Activated B cell treated with CpG ODN at 0.5 μM for 24 hours (primary cell): ENCODE measurements around the gene PFN1. TPM values are rescaled to one million over a fixed set of nuclear protein-coding genes. Genes with fewer than 3 reads are reported as not detected.

ENCODE experiments used
- ATAC-seq: fragments of 200-7000 bp; cut with Tn5 transposase; one replicate; pipeline ENCODE4 v1.10.0; 2021; ENCODE audit warnings: low read depth, mild to moderate bottlenecking, moderate library complexity
- CTCF ChIA-PET: fragments of 350-600 bp; sonication (Branson Sonifier 250); formaldehyde crosslinking; loops from one replicate; lab custom pipeline; 2021; ENCODE audit warnings: antibody characterized with exemption; lab: Charles Lee
- POLR2A ChIA-PET: fragments of 350-600 bp; sonication (Branson Sonifier 250); formaldehyde crosslinking; loops from one replicate; lab custom pipeline; 2021; ENCODE audit warnings: antibody characterized with exemption; lab: Charles Lee
- DNase-seq: peaks from one replicate; pipeline ENCODE4 v3.0.0; 2022
- H3K27ac Mint-ChIP-seq: one replicate; pipeline ENCODE4 v1.8.0; 2020; ENCODE audit warnings: mixed read lengths
- H3K27me3 Mint-ChIP-seq: one replicate; pipeline ENCODE4 v1.8.0; 2021; ENCODE audit warnings: mixed read lengths
- H3K36me3 Mint-ChIP-seq: one replicate; pipeline ENCODE4 v1.8.0; 2021; ENCODE audit warnings: low read depth, mixed read lengths
- H3K4me1 Mint-ChIP-seq: one replicate; pipeline ENCODE4 v1.8.0; 2021; ENCODE audit warnings: mixed read lengths
- H3K4me3 Mint-ChIP-seq: one replicate; pipeline ENCODE4 v1.8.0; 2020; ENCODE audit warnings: mild to moderate bottlenecking, mixed read lengths
- H3K9me3 Mint-ChIP-seq: one replicate; pipeline ENCODE4 v1.8.0; 2020; ENCODE audit warnings: mixed read lengths
- intact Hi-C: fragments of 100-400 bp; cut with micrococcal nuclease; formaldehyde crosslinking; loops from one replicate; pipeline ENCODE4 v1.15.1; 2024
- total RNA-seq: library from RNA; stranded (reverse); gene quantifications from 2 replicates; pipeline ENCODE4 v1.2.3, GENCODE V29; 2022
- TF ChIP-seq, protein P1 (sequence below): fragments of 200-600 bp; IDR thresholded peaks from one replicate; pipeline ENCODE4 v1.8.0; 2022; ENCODE audit warnings: antibody characterized with exemption, mild to moderate bottlenecking

PFN1 gene
- total RNA-seq, 1 donor from 2014 or later = 1,072 TPM

DNA sequence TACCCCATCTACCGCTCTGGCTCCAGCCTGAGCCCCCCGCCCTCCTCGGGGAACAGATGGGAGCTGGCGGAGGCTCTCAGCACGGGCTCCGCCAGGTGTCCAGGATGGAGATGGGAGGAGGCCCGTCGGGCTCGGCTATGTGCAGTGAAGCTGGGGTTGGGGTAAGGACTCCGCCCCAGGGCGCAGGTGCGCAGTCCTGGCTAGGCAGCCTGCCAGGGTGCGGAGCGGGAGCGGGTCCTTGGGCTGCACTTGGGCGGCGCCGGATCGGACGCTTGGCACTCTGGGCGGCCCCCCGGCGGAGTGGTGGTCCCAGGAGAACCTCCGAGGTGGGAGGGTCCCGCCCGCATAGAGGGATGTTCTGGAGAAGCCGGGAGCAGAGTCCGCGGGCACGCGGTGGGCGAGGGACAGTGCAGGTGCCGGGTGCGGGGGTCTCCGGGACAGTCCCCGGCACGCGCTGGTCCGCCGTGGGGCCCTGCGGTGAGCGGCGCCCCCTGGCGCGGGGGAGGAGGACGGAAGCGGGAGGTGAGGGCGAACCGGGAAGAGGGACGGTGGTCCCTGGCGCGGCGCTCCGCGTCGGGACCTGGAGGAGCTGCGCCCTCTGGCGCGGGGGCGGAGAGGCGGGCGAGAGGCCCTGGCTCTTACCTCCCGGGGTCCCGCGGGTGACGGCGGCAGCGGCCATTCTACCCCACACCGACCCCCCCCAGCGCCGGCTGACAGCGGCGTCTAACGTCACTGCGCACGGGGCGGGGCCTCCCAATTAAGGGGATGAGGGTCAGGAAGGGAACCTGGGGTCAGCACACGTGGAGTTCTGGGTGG lies 38.8 kb upstream of the PFN1 start, which contains the start of gene CAMTA2:
TSS of gene CAMTA2 (minus strand) at position 725 of the 816 bp plus-strand sequence. CDS start 1,453 bp downstream, outside the sequence.
- ATAC-seq = peak; percentile 80
- Mint-ChIP-seq H3K4me1 (peaks cover 32% of the 10 kb centered on the region), H3K27me3 (no peaks in the 10 kb centered on the region), H3K9me3 (no peaks in the 10 kb centered on the region), H3K27ac (peak within 1 kb of the TSS; percentile 93), H3K36me3 (peaks cover 15% of the 10 kb centered on the region), H3K4me3 (peak within 1 kb of the TSS; percentile 92)
- peak; percentile 88 for DNase-seq
- POLR2A ChIA-PET = interaction anchor here (0.5 to 4.7 kb wide), 16 partner anchors 8 to 213 kb away, joined by 3 to 61 read pairs (median 4); partner anchors contain the start of genes C17orf107, INCA1, KIF1C and PFN1
- intact Hi-C loops = loop anchor here (1.0 to 5.0 kb wide), 8 partner anchors 10 to 205 kb away; partner anchors contain the start of genes INCA1, KIF1C, RNF167 and SLC25A11
- TF ChIP-seq, protein P1, sequence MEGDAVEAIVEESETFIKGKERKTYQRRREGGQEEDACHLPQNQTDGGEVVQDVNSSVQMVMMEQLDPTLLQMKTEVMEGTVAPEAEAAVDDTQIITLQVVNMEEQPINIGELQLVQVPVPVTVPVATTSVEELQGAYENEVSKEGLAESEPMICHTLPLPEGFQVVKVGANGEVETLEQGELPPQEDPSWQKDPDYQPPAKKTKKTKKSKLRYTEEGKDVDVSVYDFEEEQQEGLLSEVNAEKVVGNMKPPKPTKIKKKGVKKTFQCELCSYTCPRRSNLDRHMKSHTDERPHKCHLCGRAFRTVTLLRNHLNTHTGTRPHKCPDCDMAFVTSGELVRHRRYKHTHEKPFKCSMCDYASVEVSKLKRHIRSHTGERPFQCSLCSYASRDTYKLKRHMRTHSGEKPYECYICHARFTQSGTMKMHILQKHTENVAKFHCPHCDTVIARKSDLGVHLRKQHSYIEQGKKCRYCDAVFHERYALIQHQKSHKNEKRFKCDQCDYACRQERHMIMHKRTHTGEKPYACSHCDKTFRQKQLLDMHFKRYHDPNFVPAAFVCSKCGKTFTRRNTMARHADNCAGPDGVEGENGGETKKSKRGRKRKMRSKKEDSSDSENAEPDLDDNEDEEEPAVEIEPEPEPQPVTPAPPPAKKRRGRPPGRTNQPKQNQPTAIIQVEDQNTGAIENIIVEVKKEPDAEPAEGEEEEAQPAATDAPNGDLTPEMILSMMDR = no peak
- CTCF ChIA-PET = interaction anchor here (0.9 to 2.7 kb wide), 11 partner anchors 10 to 84 kb away, joined by 3 to 22 read pairs (median 6); partner anchors contain the start of genes CHRNE, ENO3, INCA1 and KIF1C

DNA sequence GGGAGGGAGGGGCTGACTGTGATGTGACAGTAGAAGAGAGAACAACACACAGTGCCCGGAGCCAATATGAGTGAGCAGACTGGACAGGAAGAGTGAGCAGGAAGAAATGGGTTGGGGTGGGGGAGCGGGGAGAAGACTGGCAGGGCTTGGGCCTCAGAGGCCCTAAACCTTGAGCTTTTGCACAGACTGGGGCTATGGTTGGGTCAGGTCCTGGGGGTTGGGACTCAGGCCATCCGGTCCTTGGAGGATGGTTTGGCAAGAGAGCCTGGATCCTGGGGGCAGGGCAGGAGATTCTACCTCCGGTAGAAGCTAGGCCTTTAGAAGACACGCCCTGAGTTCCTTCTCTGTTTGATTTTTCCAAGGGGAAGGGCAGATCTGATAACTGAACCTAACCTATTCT lies 38.1 kb upstream of the PFN1 start:
- Mint-ChIP-seq H3K27ac (peak overlapping the region; percentile 93), H3K4me3 (peak overlapping the region; percentile 92), H3K9me3 (no peaks in the 10 kb centered on the region), H3K36me3 (peaks cover 22% of the 10 kb centered on the region), H3K27me3 (no peaks in the 10 kb centered on the region), H3K4me1 (peaks cover 39% of the 10 kb centered on the region)
- DNase-seq (no peak), ATAC-seq (no peak)
- ChIA-PET CTCF (interaction anchor here (0.9 to 2.7 kb wide), 7 partner anchors 11 to 84 kb away, joined by 3 to 22 read pairs (median 6); partner anchors contain the start of genes CHRNE, PFN1, RNF167 and SLC25A11), POLR2A (interaction anchor here (0.5 to 4.7 kb wide), 8 partner anchors 7 to 77 kb away, joined by 3 to 61 read pairs (median 6); partner anchors contain the start of genes INCA1, KIF1C, PFN1 and RNF167)
- intact Hi-C loops = loop anchor here (2.0 to 5.0 kb wide), 3 partner anchors 44 to 206 kb away; partner anchors contain the start of genes RNF167, SLC25A11 and ZNF594
- TF ChIP-seq, protein P1 = no peak

DNA sequence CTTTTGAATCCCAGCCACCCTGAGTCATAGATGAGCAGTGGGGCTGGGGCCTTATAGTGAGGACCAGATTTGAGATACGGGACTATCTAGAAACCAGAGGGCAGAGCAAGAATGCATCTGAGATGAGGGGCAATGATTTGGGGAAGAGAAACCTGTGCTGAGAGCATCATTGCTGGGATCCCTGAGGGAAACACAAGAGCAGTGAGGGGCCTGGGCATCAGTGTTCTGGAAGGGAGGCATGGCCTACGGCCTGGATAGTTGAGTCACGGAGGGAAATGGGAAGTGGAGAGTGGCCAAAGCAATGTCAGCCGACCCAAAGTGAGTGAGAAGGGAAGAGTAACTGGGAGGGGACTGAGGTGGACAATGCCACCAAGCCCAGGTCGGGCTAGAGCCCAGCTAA lies 34.0 kb upstream of the PFN1 start:
- CTCF ChIA-PET = no interaction called here
- POLR2A ChIA-PET = interaction anchor here (0.7 to 1.0 kb wide), 3 partner anchors 16 to 41 kb away, joined by 3 read pairs; partner anchors contain the start of gene PFN1
- ATAC-seq = no peak
- Mint-ChIP-seq H3K36me3 (peaks cover 52% of the 10 kb centered on the region), H3K9me3 (no peaks in the 10 kb centered on the region), H3K27ac (no peak overlapping the region), H3K27me3 (no peaks in the 10 kb centered on the region), H3K4me1 (peaks cover 51% of the 10 kb centered on the region), H3K4me3 (no peak overlapping the region)
- TF ChIP-seq, protein P1 = no peak
- no peak for DNase-seq
- intact Hi-C loops = no loop called here

DNA sequence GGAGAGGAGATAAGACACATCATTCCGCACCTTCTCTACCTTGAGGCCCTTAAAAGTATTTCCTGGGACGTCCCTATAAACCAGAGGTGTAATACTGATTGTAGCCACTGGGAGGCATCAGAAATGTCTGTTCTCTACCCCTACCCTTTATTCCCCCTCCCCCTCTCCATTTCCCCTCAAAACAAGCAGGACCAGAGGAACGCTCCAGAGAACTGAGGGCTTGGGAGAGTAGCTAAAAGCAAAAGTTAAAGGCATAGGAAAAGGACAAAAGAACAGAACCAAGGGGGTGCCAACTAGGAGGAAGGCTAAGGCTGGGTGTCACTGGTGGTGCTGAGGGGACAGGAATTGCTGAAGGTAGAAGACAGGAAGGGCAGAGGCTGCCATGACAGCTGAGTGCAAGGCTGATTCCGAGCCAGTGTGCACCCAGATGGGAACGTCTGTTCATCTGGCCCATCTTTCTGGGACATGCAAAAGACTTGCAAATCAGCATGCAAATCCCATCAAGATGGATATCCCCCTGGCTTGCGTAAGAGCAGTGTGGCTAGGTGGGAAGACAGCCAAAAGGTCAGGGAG lies 32.4 kb upstream of the PFN1 start:
- POLR2A ChIA-PET = interaction anchor here (0.9 to 3.5 kb wide), 5 partner anchors 12 to 277 kb away, joined by 3 to 21 read pairs (median 3); partner anchors contain the start of genes PELP1, PFN1 and SPAG7
- peak overlapping the region; percentile 37 for H3K27ac Mint-ChIP-seq
- H3K4me1 Mint-ChIP-seq = peaks cover 41% of the 10 kb centered on the region
- CTCF ChIA-PET = interaction anchor here (0.8 to 4.5 kb wide), 8 partner anchors 10 to 81 kb away, joined by 3 to 32 read pairs (median 4); partner anchors contain the start of genes INCA1, KIF1C and SPAG7
- peak overlapping the region; percentile 2 for H3K4me3 Mint-ChIP-seq
- TF ChIP-seq, protein P1 = peak; percentile 55
- ATAC-seq (peak; percentile 68), DNase-seq (no peak)
- H3K27me3 Mint-ChIP-seq = no peaks in the 10 kb centered on the region
- no peaks in the 10 kb centered on the region for H3K9me3 Mint-ChIP-seq
- intact Hi-C loops = loop anchor here (1.0 to 2.0 kb wide), 3 partner anchors 16 to 82 kb away; partner anchors contain the start of genes INCA1 and KIF1C
- peaks cover 61% of the 10 kb centered on the region for H3K36me3 Mint-ChIP-seq
